Activated CD4-positive, alpha-beta memory T cell treated with anti-CD3 and anti-CD28 coated beads for 36 hours (primary cell): ENCODE measurements around the gene MPV17L2. TPM values are rescaled to one million over a fixed set of nuclear protein-coding genes. Genes with fewer than 3 reads are reported as not detected.

Source experiments
- CTCF ChIA-PET: fragments of 350-600 bp; sonication (Branson Sonifier 250); formaldehyde crosslinking; loops from one replicate; lab custom pipeline; 2021; ENCODE audit warnings: antibody characterized with exemption, inconsistent platforms; lab: Charles Lee
- POLR2A ChIA-PET: fragments of 350-600 bp; sonication (Branson Sonifier 250); formaldehyde crosslinking; loops from one replicate; lab custom pipeline; 2021; ENCODE audit warnings: antibody characterized with exemption; lab: Charles Lee
- DNase-seq: peaks from one replicate; pipeline ENCODE4 v3.0.0-alpha.2; 2020
- H3K27ac Mint-ChIP-seq: one replicate; pipeline ENCODE4 v1.8.0; 2021; ENCODE audit warnings: mixed read lengths
- H3K27me3 Mint-ChIP-seq: one replicate; pipeline ENCODE4 v1.8.0; 2021; ENCODE audit warnings: mixed read lengths
- H3K36me3 Mint-ChIP-seq: one replicate; pipeline ENCODE4 v1.8.0; 2021; ENCODE audit warnings: mixed read lengths
- H3K4me1 Mint-ChIP-seq: one replicate; pipeline ENCODE4 v1.8.0; 2021; ENCODE audit warnings: low read depth, mixed read lengths
- H3K4me3 Mint-ChIP-seq: one replicate; pipeline ENCODE4 v1.8.0; 2021; ENCODE audit warnings: mild to moderate bottlenecking, mixed read lengths
- H3K9me3 Mint-ChIP-seq: one replicate; pipeline ENCODE4 v1.8.0; 2021; ENCODE audit warnings: mixed read lengths
- intact Hi-C: fragments of 100-400 bp; cut with micrococcal nuclease; formaldehyde crosslinking; loops from one replicate; pipeline ENCODE4 v1.15.1; 2023
- total RNA-seq, 2 experiments: library from RNA; stranded (reverse); gene quantifications; one replicate each; pipeline ENCODE4 v1.2.3, GENCODE V29; 2021

MPV17L2 gene
- total RNA-seq, 2 experiments from 2014 or later: 6.4 to 7.3 TPM

DNA sequence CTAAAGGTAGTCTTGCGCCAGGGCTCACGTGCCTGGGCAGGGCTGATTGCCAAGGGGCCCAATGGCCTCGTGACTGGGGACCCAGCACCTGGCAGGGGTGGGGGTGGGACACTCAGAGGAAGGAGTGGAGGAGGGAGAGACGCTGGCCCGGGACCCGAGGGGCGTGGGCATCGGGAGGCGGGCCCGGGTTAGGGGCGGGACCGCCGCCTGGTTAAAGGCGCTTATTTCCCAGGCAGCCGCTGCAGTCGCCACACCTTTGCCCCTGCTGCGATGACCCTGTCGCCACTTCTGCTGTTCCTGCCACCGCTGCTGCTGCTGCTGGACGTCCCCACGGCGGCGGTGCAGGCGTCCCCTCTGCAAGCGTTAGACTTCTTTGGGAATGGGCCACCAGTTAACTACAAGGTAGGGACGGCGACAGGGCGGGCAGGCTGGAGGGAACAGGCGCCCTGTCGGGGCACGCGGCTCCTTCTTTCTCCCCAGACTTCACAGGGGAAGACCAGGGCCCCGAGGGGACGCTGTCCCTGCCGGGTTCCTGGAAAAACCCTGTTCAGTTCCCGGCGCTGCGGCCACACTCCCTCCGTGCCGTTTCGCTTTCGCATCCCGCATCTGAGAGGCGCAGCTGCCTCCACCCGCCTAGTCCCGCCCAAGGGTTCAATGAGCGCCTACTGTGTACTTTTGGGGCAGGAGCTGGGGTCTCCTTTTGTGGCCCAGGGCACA, 19.3 kb upstream of the MPV17L2 start, which contains the start of gene IFI30:
TSS of gene IFI30 (plus strand) at position 242 of the 717 bp plus-strand sequence. CDS start at position 271, 29 bp downstream.
- Mint-ChIP-seq H3K9me3 (no peaks in the 10 kb centered on the region), H3K27ac (peak within 1 kb of the TSS; percentile 72), H3K36me3 (peaks cover 13% of the 10 kb centered on the region), H3K27me3 (no peaks in the 10 kb centered on the region), H3K4me1 (peaks cover 9% of the 10 kb centered on the region), H3K4me3 (peak within 1 kb of the TSS; percentile 83)
- CTCF ChIA-PET: interaction anchor here (0.8 to 2.1 kb wide), 7 partner anchors 8 to 238 kb away, joined by 3 to 6 read pairs (median 4); no protein-coding TSS in a partner anchor
- POLR2A ChIA-PET: interaction anchor here (0.7 kb wide), 1 partner anchor 86 kb away, joined by 3 read pairs; no protein-coding TSS in a partner anchor
- DNase-seq: peak; percentile 77
- intact Hi-C loops: loop anchor here (2.0 kb wide), 1 partner anchor 19 kb away; the partner anchor contains the start of gene MPV17L2

GRCh38 chr19:18174983-18175382, 18.0 kb upstream of the MPV17L2 start:
- intact Hi-C loops: no loop called here
- Mint-ChIP-seq H3K4me1 (peaks cover 9% of the 10 kb centered on the region), H3K27ac (no peak overlapping the region), H3K27me3 (no peaks in the 10 kb centered on the region), H3K4me3 (peak overlapping the region; percentile 83), H3K9me3 (no peaks in the 10 kb centered on the region), H3K36me3 (peaks cover 11% of the 10 kb centered on the region)
- DNase-seq: no peak
- CTCF ChIA-PET: interaction anchor here (1.0 to 2.1 kb wide), 3 partner anchors 14 to 236 kb away, joined by 4 to 6 read pairs (median 4); no protein-coding TSS in a partner anchor
- POLR2A ChIA-PET: no interaction called here

DNA sequence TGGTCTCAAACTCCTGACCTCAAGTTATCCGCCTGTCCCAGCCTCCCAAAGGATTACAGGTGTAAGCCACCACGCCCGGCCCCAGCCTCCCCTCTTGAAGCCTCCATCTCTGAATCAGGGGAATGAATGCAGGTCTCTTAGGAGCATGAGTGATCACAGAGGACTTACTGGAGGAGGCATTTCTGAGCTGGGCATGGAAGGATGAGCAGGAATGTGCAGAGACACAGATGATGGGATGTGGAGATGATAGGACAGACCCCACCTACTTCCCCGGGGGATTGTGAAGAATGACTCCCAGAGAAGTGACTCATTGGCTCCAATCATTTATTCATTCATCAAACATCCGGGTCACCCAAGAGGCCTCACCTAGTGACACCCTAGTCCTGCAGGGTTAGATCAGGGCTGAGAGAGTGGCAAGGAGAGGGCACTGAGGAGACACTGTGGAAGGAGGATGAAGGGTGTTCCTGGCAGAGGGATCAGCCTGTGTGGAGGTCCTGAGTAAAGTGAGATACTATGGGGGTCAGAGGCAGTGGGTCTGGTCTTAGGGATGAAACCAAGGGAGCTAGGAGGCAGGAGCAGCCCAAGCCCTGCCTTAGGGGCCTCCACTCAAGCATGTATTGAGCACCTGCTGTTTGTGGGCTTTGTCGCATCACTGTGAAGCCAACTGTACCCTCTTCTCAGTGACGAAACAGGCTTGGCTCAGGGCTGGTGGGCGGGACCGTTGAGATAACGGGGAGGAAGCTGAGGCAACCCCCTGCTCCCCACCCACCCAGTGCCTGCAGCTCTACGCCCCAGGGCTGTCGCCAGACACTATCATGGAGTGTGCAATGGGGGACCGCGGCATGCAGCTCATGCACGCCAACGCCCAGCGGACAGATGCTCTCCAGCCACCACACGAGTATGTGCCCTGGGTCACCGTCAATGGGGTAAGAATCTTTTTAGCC, 16.4 kb upstream of the MPV17L2 start:
- H3K4me1 Mint-ChIP-seq: peaks cover 9% of the 10 kb centered on the region
- H3K27ac Mint-ChIP-seq: no peak overlapping the region
- no peak for DNase-seq
- no peaks in the 10 kb centered on the region for H3K9me3 Mint-ChIP-seq
- CTCF ChIA-PET: interaction anchor here (0.6 to 1.2 kb wide), 3 partner anchors 10 to 211 kb away, joined by 3 to 4 read pairs (median 4); no protein-coding TSS in a partner anchor
- peaks cover 9% of the 10 kb centered on the region for H3K36me3 Mint-ChIP-seq
- POLR2A ChIA-PET: interaction anchor here (0.9 kb wide), 2 partner anchors 16 to 25 kb away, joined by 3 to 5 read pairs; partner anchors contain the start of gene MPV17L2
- no peaks in the 10 kb centered on the region for H3K27me3 Mint-ChIP-seq
- no peak overlapping the region for H3K4me3 Mint-ChIP-seq
- intact Hi-C loops: no loop called here

GRCh38 chr19:18179957-18180356, 13.1 kb upstream of the MPV17L2 start:
- CTCF ChIA-PET: interaction anchor here (0.9 to 1.0 kb wide), 3 partner anchors 12 to 101 kb away, joined by 3 read pairs; partner anchors contain the start of gene JUND
- POLR2A ChIA-PET: no interaction called here
- Mint-ChIP-seq H3K27me3 (no peaks in the 10 kb centered on the region), H3K36me3 (peaks cover 9% of the 10 kb centered on the region), H3K4me3 (no peak overlapping the region), H3K9me3 (no peaks in the 10 kb centered on the region), H3K4me1 (no peaks in the 10 kb centered on the region), H3K27ac (no peak overlapping the region)
- intact Hi-C loops: no loop called here
- no peak for DNase-seq

GRCh38 chr19:18183529-18183928, 9.5 kb upstream of the MPV17L2 start:
- CTCF ChIA-PET: interaction anchor here (1.2 to 1.6 kb wide), 3 partner anchors 8 to 70 kb away, joined by 3 to 5 read pairs (median 4); no protein-coding TSS in a partner anchor
- Mint-ChIP-seq H3K27ac (no peak overlapping the region), H3K27me3 (no peaks in the 10 kb centered on the region), H3K36me3 (no peaks in the 10 kb centered on the region), H3K4me3 (no peak overlapping the region), H3K4me1 (no peaks in the 10 kb centered on the region), H3K9me3 (no peaks in the 10 kb centered on the region)
- intact Hi-C loops: no loop called here
- DNase-seq: no peak
- POLR2A ChIA-PET: no interaction called here

GRCh38 chr19:18185538-18185937, 7.5 kb upstream of the MPV17L2 start:
- Mint-ChIP-seq H3K36me3 (no peaks in the 10 kb centered on the region), H3K4me1 (no peaks in the 10 kb centered on the region), H3K9me3 (no peaks in the 10 kb centered on the region), H3K27me3 (no peaks in the 10 kb centered on the region), H3K4me3 (no peak overlapping the region), H3K27ac (no peak overlapping the region)
- POLR2A ChIA-PET: no interaction called here
- CTCF ChIA-PET: interaction anchor here (1.4 kb wide), 1 partner anchor 203 kb away, joined by 3 read pairs; no protein-coding TSS in a partner anchor
- intact Hi-C loops: no loop called here
- no peak for DNase-seq

DNA sequence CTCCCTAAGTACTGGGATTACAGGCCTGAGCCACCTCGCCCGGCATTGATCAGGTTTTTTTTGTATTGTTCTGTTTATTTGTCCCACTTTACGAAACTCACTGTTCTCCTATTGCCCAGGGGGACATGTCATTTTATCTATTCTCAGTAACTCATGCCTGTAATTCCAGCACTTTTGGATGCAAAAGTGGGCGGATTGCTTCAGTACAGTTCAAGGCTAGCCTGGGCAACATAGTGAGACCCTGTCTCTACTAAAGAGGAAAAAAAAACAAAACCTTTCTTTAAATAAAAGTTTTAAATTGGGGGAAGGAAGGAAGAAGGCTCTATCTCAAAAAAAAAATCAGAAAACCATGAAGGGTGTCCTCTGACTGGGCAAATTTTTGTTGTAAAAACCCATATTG, 2.7 kb upstream of the MPV17L2 start:
- H3K4me3 Mint-ChIP-seq: no peak overlapping the region
- ChIA-PET CTCF (interaction anchor here (0.6 kb wide), 1 partner anchor 29 kb away, joined by 3 read pairs; no protein-coding TSS in a partner anchor), POLR2A (no interaction called here)
- H3K4me1 Mint-ChIP-seq: peaks cover 21% of the 10 kb centered on the region
- DNase-seq: no peak
- intact Hi-C loops: no loop called here
- H3K27ac Mint-ChIP-seq: no peak overlapping the region
- H3K27me3 Mint-ChIP-seq: no peaks in the 10 kb centered on the region
- no peaks in the 10 kb centered on the region for H3K36me3 Mint-ChIP-seq
- no peaks in the 10 kb centered on the region for H3K9me3 Mint-ChIP-seq

DNA sequence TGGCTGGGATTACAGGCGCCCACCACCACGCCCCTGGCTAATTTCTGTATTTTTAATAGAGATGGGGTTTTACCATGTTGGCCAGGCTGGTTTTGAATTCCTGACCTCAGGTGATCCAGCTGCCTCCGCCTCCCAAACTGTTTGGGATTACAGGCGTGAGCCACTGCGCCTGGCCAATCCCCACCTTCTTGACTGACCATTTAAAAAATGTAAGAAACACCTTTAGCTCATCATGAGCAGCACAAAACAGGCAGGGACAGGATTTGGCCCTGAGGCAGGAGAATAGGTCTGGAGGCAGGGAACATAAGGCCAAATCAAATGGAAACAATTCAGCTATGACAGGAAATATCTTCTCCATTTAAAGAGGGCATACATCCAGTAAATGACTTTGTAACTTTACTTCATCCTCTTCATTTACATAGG, 1.4 kb upstream of the MPV17L2 start:
- intact Hi-C loops: loop anchor here (1.0 to 2.0 kb wide), 4 partner anchors 13 to 132 kb away; partner anchors contain the start of genes IFI30, LSM4 and RAB3A

DNA sequence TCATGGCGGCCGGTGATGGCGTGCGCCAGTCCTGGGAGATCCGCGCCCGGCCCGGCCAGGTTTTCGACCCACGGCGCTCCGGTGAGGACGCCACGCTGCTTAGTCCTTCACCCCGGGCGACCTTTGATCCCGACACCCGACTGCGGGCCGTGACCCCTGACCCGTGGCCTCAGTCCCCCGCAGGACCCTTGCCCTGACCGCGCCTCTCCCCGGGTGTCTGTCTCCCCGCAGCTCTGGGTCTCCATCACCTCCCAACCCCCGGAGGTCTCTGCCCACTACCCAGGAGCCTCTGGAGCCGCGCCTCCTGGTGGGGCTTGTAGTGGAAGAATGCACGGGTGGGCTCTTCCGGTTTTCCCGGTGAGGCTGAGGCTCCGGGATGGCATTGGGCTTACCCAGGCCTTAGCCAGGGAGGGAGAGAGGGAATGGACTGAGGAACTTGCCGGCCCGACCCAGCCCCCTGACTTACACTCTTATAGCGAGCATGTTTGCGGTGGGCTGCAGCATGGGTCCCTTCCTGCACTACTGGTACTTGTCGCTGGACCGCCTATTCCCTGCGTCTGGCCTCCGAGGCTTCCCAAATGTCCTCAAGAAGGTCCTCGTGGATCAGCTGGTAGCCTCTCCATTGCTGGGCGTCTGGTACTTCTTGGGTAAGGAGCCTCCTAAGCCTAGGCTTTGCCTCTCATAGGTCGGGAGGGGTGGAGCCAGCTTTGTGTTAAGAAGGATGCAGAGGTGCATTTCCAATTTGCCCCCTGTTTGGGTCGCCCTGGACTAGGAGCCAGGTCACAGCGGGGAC, 566 bp downstream of the MPV17L2 start:
- intact Hi-C loops: loop anchor here (2.0 kb wide), 1 partner anchor 21 kb away; the partner anchor contains the start of gene IFI30
- Mint-ChIP-seq H3K27ac (peak overlapping the region; percentile 87), H3K27me3 (no peaks in the 10 kb centered on the region), H3K4me1 (peaks cover 21% of the 10 kb centered on the region), H3K9me3 (no peaks in the 10 kb centered on the region), H3K4me3 (peak overlapping the region; percentile 86), H3K36me3 (peaks cover 8% of the 10 kb centered on the region)
- CTCF ChIA-PET: interaction anchor here (0.6 to 2.3 kb wide), 11 partner anchors 11 to 195 kb away, joined by 3 to 12 read pairs (median 5); partner anchors contain the start of genes PGPEP1 and RAB3A
- no peak for DNase-seq
- POLR2A ChIA-PET: interaction anchor here (1.0 to 2.1 kb wide), 5 partner anchors 10 to 88 kb away, joined by 3 to 6 read pairs (median 4); partner anchors contain the start of genes JUND and RAB3A

More for the DNA sequence above, 1.4 kb upstream of the MPV17L2 start:
- Mint-ChIP-seq H3K27ac (peak overlapping the region; percentile 87), H3K4me3 (peak overlapping the region; percentile 86), H3K27me3 (no peaks in the 10 kb centered on the region), H3K4me1 (peaks cover 21% of the 10 kb centered on the region), H3K9me3 (no peaks in the 10 kb centered on the region), H3K36me3 (no peaks in the 10 kb centered on the region)
- DNase-seq: no peak
- CTCF ChIA-PET: interaction anchor here (0.6 to 2.3 kb wide), 17 partner anchors 8 to 220 kb away, joined by 3 to 23 read pairs (median 5); partner anchors contain the start of gene RAB3A
- POLR2A ChIA-PET: interaction anchor here (0.6 to 2.1 kb wide), 2 partner anchors 59 to 90 kb away, joined by 3 to 6 read pairs; partner anchors contain the start of gene JUND

- intact Hi-C loops: no loop called here
- Mint-ChIP-seq H3K27me3 (no peaks in the 10 kb centered on the region), H3K27ac (no peak overlapping the region), H3K4me1 (peaks cover 21% of the 10 kb centered on the region), H3K4me3 (peak overlapping the region; percentile 86), H3K36me3 (peaks cover 12% of the 10 kb centered on the region), H3K9me3 (no peaks in the 10 kb centered on the region)
- POLR2A ChIA-PET: no interaction called here
- DNase-seq: no peak
- CTCF ChIA-PET: interaction anchor here (1.0 to 1.6 kb wide), 6 partner anchors 10 to 146 kb away, joined by 3 to 5 read pairs (median 4); partner anchors contain the start of genes PGPEP1 and RAB3A
Measured at GRCh38 chr19:18194181-18194530, 1.1 kb downstream of the MPV17L2 start.
